T47D (cell line): Measurements from ENCODE around the gene RASAL1.

Experiments
- DNase-seq, 2 experiments: peaks; one replicate each; pipeline versions ENCODE4 v3.0.0 to v3.0.0-alpha.2; 2011 to 2012; ENCODE audit warnings: low read depth in 1 of 2, low spot score in 1 of 2
- JUND ChIP-seq: IDR thresholded peaks from 2 replicates; pipeline ENCODE4 v1.6.1; 2012; ENCODE audit warnings: low read depth
- in situ Hi-C: cut with HindIII; loops from 2 replicates; pipeline ENCODE4 v1.10.0; 2016; ENCODE audit warnings: low sequenced_read_pairs, low pct_unique_long_range_greater_than_20kb

RASAL1 gene

DNA sequence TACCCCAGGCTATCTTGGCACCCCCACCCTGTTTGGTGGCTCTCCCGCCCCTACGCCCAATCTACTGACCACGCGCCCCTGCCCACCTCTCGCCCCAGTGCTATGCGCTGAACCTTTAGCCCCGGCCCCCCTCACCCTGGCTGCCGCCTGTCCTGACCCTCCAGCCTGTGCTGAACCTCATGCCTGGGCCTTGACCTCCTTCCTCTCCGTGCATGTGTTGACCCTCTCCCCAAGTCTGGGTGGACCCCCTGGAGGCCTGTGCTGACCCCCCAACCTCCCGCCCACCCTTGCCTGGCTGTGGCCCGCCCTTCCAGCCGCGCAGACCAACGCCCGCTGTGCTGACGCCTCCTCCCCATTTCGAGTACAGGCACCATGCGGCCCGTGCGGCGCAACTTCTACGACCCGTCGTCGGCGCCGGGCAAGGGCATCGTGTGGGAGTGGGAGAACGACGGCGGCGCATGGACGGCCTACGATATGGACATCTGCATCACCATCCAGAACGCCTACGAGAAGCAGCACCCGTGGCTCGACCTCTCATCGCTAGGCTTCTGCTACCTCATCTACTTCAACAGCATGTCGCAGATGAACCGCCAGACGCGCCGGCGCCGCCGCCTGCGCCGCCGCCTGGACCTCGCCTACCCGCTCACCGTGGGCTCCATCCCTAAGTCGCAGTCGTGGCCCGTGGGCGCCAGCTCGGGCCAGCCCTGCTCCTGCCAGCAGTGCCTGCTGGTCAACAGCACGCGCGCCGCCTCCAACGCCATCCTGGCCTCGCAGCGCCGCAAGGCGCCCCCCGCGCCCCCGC lies 58.3 kb downstream of the RASAL1 start:
- DNase-seq: no peak
- in situ Hi-C loops: no loop called here
- TF ChIP-seq JUND: no peak

DNA sequence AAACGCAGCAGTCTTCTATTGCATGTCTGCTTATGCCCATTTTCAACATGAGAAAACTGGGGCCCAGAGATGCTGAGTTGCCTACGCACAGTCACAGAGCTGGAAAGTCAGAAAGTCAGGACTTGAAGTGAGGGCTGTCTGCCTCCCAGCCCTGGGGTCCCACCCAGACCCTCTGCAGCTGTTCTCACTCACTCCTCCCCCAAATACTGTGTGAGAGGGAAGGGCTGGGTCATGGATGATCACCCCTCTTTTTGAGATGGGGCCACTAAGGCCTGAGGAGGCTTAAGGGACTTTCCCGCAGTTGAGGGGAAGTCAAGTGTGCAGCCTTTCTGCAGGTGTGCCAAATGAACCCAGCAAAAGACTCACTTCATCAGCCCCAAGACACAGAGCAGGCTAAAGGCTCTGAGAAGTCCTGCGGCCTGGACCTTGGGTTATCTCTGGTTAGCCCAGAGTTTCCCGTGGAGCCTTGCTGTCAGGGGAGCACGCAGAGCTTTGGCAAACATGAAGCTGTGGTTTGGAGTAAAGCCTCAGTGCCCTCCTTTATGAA lies 60.4 kb downstream of the RASAL1 start:
- in situ Hi-C loops: no loop called here
- no peak for DNase-seq
- TF ChIP-seq JUND: no peak

DNA sequence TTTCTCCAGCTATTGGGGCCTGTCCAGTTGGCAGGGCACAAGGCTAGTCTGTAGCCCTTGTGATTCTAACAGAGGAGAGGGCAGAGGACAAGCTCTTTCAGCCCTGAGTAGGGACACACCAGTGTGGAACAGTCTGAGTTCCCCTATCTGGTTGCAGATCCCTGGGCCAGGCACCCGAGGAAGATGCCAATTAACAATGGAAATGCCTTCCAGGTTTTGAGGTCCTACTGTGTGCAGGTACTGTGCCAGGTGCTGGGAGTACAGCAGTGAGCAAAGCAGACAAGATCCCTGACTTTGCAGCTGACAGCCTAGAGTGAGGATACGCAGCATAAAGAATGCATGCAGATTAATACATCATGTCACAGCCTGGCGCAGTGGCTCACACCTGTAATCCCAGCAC lies 62.0 kb downstream of the RASAL1 start:
- in situ Hi-C loops: no loop called here
- no peak for TF ChIP-seq JUND
- no peak for DNase-seq

DNA sequence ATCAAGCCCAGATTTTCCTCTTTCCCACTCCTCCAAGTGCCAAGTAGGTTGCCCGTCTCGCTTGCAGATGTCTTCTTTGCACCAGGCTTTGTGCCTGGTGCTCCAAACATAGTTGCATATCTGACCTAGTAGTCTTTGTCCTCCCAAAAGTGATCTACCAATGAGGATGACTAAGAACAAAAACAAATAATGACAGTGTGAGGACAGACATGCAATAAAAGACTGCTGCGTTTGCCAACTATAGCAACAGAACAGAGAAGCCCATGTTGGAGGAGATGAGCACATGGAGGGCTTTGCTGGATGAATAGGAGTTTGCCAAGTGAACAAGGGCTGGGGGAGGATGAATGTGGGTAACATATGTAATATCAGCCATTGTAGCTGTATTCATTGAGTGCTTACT lies 63.4 kb downstream of the RASAL1 start:
- no peak for DNase-seq
- in situ Hi-C loops: no loop called here
- no peak for TF ChIP-seq JUND

DNA sequence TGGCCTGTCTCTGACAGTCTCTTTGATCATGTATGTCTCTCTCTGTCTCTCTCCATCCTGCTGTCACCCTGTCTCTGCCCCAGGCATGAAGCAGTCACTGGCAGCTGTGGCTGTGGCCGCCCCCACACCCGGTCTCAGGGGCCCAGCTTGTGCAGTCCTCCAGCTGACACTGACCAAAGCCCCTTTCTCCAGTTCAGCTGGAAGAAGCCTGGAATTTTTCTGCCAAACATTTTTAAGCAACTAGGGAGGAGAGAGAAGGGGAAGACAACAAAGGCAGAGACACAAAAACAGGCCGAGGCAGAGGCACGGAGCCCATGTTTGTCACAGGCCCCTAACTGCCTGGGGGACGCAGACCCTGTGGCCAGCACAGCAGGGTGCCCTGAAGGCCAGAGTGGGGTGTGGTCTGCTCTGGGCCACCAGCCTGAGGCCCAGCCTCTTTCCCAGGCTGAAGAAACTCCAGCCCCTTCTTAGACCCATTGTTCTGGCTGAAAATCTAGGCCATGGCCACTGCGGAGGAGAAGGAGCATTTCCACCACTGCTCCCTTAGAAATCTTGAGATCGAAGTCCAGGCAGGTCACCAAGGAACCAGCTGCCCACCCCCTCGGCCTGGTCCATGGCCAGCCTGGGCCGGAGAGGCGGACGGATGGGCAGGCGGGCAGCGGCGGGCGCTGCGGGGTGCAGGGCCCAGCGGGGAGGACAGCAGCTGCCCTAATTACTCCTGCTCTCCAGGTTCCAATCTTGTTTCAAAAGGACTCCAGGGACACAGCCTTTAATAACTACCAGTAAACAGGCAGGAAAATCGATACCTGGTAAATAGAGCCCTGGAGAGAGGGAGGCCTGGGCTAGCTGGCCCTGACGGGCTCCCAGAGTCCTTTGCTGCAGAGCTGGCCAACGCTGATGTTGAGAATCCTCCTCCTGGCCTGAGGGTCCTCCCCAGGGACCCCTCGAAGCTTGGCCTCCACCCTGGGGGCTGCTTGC lies 64.1 kb downstream of the RASAL1 start:
- TF ChIP-seq JUND: no peak
- no peak for DNase-seq
- in situ Hi-C loops: no loop called here

DNA sequence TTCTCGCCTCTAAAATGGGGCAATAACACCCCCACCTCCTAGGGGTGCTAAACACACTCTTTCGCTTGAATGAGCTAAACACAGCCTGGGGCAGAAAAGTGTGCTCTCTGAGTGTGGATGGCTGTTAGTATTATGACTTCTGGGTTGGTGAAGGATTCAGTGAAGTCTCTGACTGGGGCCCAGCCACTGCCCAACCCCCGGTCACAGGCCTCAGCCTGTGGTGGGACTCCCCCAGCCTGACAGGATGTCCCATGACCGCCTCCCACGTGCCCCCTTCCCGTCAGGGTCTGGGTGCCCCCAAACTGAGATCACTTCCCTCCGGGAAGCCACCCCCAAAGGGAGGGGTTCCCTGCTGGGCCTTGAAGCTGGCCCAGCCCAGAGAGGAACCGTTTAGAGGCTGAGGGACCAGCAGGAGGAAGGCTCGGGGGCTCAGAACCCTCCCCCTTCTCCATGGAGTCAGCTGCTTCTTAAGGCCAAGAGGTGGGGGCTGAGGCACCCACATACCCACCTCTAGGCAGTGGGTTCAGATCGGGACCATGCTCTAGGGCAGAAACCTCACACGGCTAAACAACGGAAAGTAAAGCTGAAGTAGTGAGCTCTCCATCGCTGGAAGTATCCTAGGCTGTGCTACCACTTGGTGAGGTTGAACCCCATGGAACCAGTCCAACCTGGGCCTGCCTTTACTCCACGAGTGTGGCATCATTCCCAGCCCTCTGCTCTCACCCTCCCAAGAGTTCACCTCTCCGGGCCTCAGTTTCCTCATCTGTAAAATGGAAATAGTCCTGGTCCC lies 65.2 kb downstream of the RASAL1 start:
- no peak for TF ChIP-seq JUND
- no peak for DNase-seq
- in situ Hi-C loops: no loop called here

DNA sequence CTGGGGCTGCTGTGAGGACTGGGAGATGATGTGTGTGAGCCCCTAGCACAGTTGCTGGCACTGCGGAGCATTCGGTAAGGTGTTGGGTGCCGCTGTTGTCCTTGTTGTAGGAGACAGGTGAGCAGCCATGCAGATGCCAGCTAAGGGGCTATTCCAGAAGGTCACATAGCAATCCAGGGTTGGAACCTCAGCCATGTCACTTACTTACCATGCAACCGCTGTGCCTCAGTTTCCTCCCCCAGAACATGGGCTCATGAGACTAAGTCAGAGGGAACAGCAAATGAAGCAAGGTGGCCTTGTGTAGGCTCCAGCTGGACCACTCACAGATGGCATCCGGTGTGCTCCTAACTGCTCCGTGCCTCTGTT lies 65.8 kb downstream of the RASAL1 start:
- no peak for DNase-seq
- in situ Hi-C loops: no loop called here
- TF ChIP-seq JUND: no peak

DNA sequence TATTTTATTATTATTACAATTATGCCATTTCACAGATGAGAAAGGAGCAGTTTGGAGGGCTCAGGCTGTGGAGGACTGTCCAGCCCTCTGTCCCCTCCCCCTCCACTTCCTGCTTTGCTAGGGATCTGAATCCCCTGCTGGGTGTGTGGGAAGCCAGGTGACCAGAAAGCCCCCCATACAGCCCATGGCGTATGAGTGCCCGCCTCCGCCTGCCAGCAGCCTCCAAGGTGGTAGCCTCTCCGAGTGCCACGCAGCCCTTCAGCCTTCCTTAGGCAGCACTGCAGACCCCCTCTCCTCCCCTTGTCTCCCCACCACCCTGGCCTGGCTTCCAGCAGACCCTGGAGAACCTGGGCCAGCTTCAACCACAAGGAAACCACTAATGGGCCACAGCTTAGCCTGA lies 66.4 kb downstream of the RASAL1 start:
- no peak for TF ChIP-seq JUND
- DNase-seq: no peak
- in situ Hi-C loops: no loop called here

DNA sequence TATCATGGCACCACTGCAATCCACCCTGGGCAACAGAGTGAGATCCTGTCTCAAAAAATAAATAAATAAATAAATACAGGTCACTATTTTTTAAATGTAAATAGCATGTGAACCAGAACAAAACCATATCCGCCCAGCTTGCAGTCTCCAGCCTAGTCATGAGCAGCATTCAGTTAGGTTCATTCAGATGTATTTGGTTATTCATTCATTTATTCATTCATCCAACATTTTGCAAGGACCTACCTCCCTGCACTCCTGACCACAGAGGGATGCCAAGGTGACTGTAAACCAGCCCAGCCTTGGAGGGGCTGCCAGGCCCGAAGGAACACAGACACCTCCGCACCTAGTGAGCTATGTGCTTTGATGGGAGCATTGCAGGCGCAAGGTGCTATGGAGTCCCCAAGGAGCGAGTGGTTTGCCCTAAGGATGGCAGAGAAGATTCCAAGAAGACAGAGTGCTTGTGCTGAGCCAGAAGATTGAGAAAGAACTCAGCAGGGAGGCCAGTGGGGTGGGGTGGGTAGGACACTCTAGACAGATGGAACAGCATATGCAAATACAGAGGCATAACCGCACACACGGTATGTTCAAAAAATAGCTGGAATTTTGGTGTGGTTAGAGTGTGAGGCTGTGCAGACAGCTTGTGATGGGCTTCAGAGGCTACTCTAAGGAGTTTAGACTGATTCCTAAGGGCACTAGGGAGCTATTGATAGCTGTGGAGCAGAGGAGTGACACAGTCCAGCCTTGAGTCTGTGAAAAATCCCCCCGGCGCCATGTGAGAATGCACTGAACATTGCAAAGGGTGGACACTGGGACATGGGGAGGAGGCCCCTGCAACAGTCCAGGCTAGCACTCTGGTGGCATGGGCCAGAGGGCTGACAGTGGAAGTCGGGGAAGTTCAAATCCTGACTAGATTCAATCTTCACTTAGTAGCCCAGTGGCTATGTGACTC lies 67.3 kb downstream of the RASAL1 start:
- no peak for DNase-seq
- TF ChIP-seq JUND: no peak
- in situ Hi-C loops: no loop called here

DNA sequence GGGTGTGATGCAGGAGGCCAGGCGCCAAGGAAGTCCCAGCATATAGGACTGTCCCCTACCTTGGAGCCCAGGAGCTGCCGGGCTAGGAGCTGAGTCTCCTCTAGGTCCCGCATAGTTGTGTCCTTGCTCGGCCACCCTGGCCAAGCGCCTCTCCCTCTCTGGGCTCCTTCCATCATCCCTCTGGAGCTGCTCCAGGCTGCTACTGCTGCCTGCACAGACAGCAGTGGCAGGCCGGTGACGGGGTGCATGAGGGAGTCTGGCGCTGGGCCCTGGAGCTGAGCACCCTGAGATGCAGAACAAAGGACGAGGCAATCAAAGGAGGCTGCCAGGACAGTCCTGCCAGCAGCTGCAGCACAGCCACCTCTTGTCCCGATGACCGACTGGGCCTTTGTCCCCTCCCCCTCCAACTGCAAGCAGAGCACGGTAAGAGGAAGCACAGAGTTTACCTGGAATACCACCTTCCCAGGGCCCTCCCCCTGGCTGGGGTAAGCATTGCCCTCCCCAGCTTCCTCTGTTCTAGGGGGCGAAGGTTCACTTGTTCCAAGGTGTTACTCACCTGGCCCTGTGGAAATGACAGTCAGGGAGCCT lies 68.7 kb downstream of the RASAL1 start:
- no peak for DNase-seq
- TF ChIP-seq JUND: no peak
- in situ Hi-C loops: no loop called here

DNA sequence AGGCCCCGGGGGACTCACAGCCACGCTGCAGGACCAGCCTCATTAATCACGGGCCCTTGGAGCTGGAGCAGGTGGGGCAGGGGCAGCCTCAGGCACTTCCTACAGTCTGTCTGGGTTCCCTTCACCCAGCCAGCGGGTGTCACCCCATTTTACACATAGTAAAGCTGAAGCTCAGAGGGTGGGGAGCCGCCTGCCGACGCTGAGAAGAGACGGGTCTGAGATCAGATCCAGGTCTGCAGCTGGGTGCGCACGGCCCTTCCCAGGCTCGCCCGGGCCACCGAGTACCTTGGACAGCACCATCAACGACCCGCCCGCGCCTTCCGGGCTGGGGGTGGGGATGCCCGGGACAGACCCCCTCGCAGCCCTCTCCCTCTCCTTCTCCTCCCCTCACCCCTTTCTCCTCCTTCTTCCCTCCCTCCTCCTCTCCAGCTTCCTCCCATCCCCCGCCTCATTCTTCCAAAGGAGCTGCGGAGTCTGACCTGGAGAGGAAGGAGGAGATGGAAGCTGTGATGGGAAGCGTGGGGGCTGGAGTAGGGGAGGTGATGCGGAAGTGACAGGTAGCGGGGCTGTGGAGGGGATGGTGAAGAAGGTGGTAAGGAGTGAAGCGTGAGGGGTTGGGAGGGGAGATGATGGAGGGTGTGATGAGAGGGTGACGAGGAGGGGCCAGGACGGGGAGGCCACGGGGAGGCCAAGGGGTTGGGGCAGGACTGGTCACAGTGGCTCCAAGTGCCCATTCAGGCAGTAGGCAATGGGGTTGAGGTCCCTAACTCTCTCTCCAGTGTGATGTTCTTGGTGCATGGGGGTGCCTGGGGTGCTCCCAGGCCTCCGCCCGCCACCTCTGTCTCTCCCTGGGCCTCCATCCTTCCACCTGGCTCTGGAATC lies 70.2 kb downstream of the RASAL1 start:
- TF ChIP-seq JUND: no peak
- in situ Hi-C loops: no loop called here
- DNase-seq: peak; percentile 52 to 84
